K562 (cell line): ENCODE measurements around the gene PTBP3.

Experiments
- ARNT ChIP-seq, 2 experiments: fragments of 450-650 bp; IDR thresholded peaks; 2 replicates each; pipeline ENCODE4 v1.6.1; 2016; ENCODE audit warnings: mild to moderate bottlenecking in 1 of 2
- SMARCE1 ChIP-seq: fragments of 450-650 bp; IDR thresholded peaks from 2 replicates; pipeline ENCODE4 v1.7.1; 2016; ENCODE audit warnings: mild to moderate bottlenecking
- TEAD2 ChIP-seq: fragments of 450-650 bp; IDR thresholded peaks from 2 replicates; pipeline ENCODE4 v1.6.1; 2016; ENCODE audit warnings: missing genetic modification characterization, control low read depth, missing compliant biosample characterization
- TF ChIP-seq, protein P1 (sequence below), 3 experiments: IDR thresholded peaks in 2 of 3; conservative IDR thresholded peaks in 1 of 3; 2 replicates each; pipeline ENCODE4 v1.5.1; 2011 to 2012; ENCODE audit warnings: low read length in 3 of 3, mild to moderate bottlenecking in 3 of 3, control low read depth in 2 of 3, improper control_type of control experiment in 1 of 3, inconsistent platforms in 1 of 3, low read depth in 1 of 3, mixed read lengths in 1 of 3, moderate library complexity in 1 of 3; ENCODE audit not compliant: insufficient read depth in 2 of 3

DNA sequence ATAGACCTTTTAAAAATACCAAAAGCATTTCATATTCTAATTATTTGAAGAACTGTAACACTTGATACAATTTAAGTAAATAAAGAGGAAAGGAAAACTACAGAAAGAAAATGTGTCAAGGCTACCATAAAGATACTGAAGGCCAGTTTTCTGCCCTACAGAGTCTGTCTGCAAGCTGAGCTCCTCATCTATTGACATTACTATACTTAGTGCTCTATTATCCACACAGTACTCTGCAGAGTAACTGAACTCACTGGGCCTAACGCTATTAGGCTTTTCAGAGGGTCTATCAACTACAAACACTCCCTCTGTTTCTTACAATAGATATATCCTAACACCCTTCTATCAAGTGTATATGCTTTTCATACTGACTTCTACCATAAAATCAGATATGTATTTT, 101.2 kb downstream of the PTBP3 start:
- no peak for TF ChIP-seq TEAD2 (tag)
- TF ChIP-seq, protein P1, sequence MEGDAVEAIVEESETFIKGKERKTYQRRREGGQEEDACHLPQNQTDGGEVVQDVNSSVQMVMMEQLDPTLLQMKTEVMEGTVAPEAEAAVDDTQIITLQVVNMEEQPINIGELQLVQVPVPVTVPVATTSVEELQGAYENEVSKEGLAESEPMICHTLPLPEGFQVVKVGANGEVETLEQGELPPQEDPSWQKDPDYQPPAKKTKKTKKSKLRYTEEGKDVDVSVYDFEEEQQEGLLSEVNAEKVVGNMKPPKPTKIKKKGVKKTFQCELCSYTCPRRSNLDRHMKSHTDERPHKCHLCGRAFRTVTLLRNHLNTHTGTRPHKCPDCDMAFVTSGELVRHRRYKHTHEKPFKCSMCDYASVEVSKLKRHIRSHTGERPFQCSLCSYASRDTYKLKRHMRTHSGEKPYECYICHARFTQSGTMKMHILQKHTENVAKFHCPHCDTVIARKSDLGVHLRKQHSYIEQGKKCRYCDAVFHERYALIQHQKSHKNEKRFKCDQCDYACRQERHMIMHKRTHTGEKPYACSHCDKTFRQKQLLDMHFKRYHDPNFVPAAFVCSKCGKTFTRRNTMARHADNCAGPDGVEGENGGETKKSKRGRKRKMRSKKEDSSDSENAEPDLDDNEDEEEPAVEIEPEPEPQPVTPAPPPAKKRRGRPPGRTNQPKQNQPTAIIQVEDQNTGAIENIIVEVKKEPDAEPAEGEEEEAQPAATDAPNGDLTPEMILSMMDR (IDR thresholded peaks at IDR 0.05 in 2 of 3, conservative IDR thresholded peaks at IDR 0.05 in 1 of 3; ENCODE audit: insufficient read depth in 2 of 3, low read depth in 1 of 3, low read length in 3 of 3), result no peak
- no peak for TF ChIP-seq SMARCE1
- TF ChIP-seq ARNT (IDR thresholded peaks at IDR 0.05), result no peak
